SK-N-SH treated with all-trans-retinoic acid at 6 μM for 48 hours (cell line): Measurements from ENCODE around the gene ARFIP2.
A peak's percentile ranks its signal among the peaks of the same experiment; 100 is the strongest.

Source experiments
- ATAC-seq: fragments of 200-7000 bp; cut with Tn5 transposase; 3 replicates; pipeline ENCODE4 v1.9.1; 2020; ENCODE audit warnings: mild to moderate bottlenecking, moderate library complexity
- ARNTL ChIP-seq: fragments of 450-650 bp; formaldehyde crosslinking; IDR thresholded peaks from 2 replicates; pipeline ENCODE4 v1.5.0; 2020; ENCODE audit warnings: low read depth, mild to moderate bottlenecking, moderate library complexity, borderline replicate concordance
- BACH2 ChIP-seq: fragments of 250-450 bp; sonication (Bioruptor Pico); IDR thresholded peaks from 2 replicates; pipeline ENCODE4 v1.9.0; 2021; ENCODE audit warnings: mild to moderate bottlenecking, borderline replicate concordance
- CREB5 ChIP-seq: fragments of 250-450 bp; sonication (Bioruptor Pico); IDR thresholded peaks from 2 replicates; pipeline ENCODE4 v1.5.1; 2020; ENCODE audit warnings: low read depth, mild to moderate bottlenecking, moderate library complexity
- CSDC2 ChIP-seq: fragments of 250-450 bp; sonication (Bioruptor Pico); IDR thresholded peaks from 2 replicates; pipeline ENCODE4 v1.5.0; 2020; ENCODE audit warnings: mild to moderate bottlenecking, moderate library complexity
- CSRNP3 ChIP-seq: fragments of 250-450 bp; sonication (Bioruptor Pico); IDR thresholded peaks from 2 replicates; pipeline ENCODE4 v1.5.1; 2021; ENCODE audit warnings: mild to moderate bottlenecking, moderate library complexity
- ESRRG ChIP-seq: fragments of 250-450 bp; sonication (Bioruptor Pico); IDR thresholded peaks from 2 replicates; pipeline ENCODE4 v1.6.1; 2021; ENCODE audit warnings: mild to moderate bottlenecking
- GLIS3 ChIP-seq: fragments of 250-450 bp; sonication (Bioruptor Pico); IDR thresholded peaks from 2 replicates; pipeline ENCODE4 v1.5.0; 2020; ENCODE audit warnings: mild to moderate bottlenecking, moderate library complexity
- POU6F1 ChIP-seq: fragments of 250-450 bp; sonication (Bioruptor Pico); IDR thresholded peaks from 2 replicates; pipeline ENCODE4 v1.8.0; 2021; ENCODE audit warnings: low read depth, mild to moderate bottlenecking, moderate library complexity, borderline replicate concordance
- PPARA ChIP-seq: fragments of 250-450 bp; sonication (Bioruptor Pico); IDR thresholded peaks from 2 replicates; pipeline ENCODE4 v1.5.0; 2020; ENCODE audit warnings: mild to moderate bottlenecking, borderline replicate concordance
- SNAI2 ChIP-seq: fragments of 250-450 bp; sonication (Bioruptor Pico); IDR thresholded peaks from 2 replicates; pipeline ENCODE4 v1.5.0; 2020; ENCODE audit warnings: mild to moderate bottlenecking, moderate library complexity
- TCF4 ChIP-seq: fragments of 250-450 bp; sonication (Bioruptor Pico); IDR thresholded peaks from 2 replicates; pipeline ENCODE4 v1.8.0; 2021; ENCODE audit warnings: mild to moderate bottlenecking, moderate library complexity, borderline replicate concordance
- TOX ChIP-seq: fragments of 250-450 bp; sonication (Bioruptor Pico); IDR thresholded peaks from 2 replicates; pipeline ENCODE4 v1.8.0; 2021; ENCODE audit warnings: mild to moderate bottlenecking, moderate library complexity, borderline replicate concordance
- TSHZ2 ChIP-seq: fragments of 250-450 bp; sonication (Bioruptor Pico); IDR thresholded peaks from 2 replicates; pipeline ENCODE4 v1.5.0; 2020; ENCODE audit warnings: mild to moderate bottlenecking, moderate library complexity
- ZC3H10 ChIP-seq: fragments of 250-450 bp; sonication (Bioruptor Pico); IDR thresholded peaks from 2 replicates; pipeline ENCODE4 v1.5.1; 2021; ENCODE audit warnings: mild to moderate bottlenecking, moderate library complexity
- ZFP3 ChIP-seq: fragments of 250-450 bp; sonication (Bioruptor Pico); IDR thresholded peaks from 2 replicates; pipeline ENCODE4 v1.5.0; 2020; ENCODE audit warnings: mild to moderate bottlenecking, moderate library complexity
- ZFP30 ChIP-seq: fragments of 450-650 bp; formaldehyde crosslinking; IDR thresholded peaks from 2 replicates; pipeline ENCODE4 v1.5.0; 2022; ENCODE audit warnings: mild to moderate bottlenecking, moderate library complexity
- ZNF565 ChIP-seq: fragments of 450-650 bp; formaldehyde crosslinking; conservative IDR thresholded peaks from 2 replicates; pipeline ENCODE4 v1.5.0; 2020; ENCODE audit warnings: low read depth, mild to moderate bottlenecking, moderate library complexity
- ZNF70 ChIP-seq: fragments of 450-650 bp; formaldehyde crosslinking; IDR thresholded peaks from 2 replicates; pipeline ENCODE4 v1.5.0; 2020; ENCODE audit warnings: mild to moderate bottlenecking, moderate library complexity
- ZNF8 ChIP-seq: fragments of 450-650 bp; formaldehyde crosslinking; IDR thresholded peaks from 2 replicates; pipeline ENCODE4 v1.5.0; 2020; ENCODE audit warnings: mild to moderate bottlenecking, moderate library complexity

The ARFIP2 gene

GRCh38 chr11:6482441-6482840, 1.3 kb upstream of the ARFIP2 start:
- TF ChIP-seq TOX (CRISPR knock-in tag) (no peak), CSRNP3 (no peak), CSDC2 (CRISPR knock-in tag) (no peak), TSHZ2 (CRISPR knock-in tag) (no peak), PPARA (CRISPR knock-in tag) (no peak), TCF4 (CRISPR knock-in tag) (no peak), POU6F1 (CRISPR knock-in tag) (no peak), GLIS3 (CRISPR knock-in tag) (no peak), SNAI2 (CRISPR knock-in tag) (no peak), ZNF565 (CRISPR knock-in tag) (no peak), ZNF70 (CRISPR knock-in tag) (no peak), CREB5 (CRISPR knock-in tag) (no peak), BACH2 (CRISPR knock-in tag) (no peak), ARNTL (no peak), ESRRG (CRISPR knock-in tag) (no peak), ZNF8 (CRISPR knock-in tag) (no peak)
- no peak for ATAC-seq

DNA sequence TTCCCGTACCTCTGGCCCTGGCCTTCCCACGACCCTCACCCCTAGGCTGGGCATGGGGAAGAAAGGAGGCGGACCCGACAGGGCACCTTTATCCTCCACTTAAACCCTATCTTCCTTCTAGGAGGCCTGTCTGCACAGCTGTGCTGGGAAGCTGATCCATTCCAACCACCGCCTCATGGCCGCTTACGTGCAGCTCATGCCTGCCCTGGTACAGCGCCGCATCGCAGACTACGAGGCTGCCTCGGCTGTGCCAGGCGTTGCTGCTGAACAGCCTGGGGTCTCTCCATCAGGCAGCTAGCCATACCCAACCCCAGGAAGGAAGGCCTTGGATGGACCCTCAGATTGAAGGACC, 769 bp upstream of the ARFIP2 start:
- no peak for TF ChIP-seq ZNF70 (CRISPR knock-in tag)
- TF ChIP-seq PPARA (CRISPR knock-in tag): no peak
- TF ChIP-seq CSRNP3: no peak
- no peak for TF ChIP-seq TCF4 (CRISPR knock-in tag)
- no peak for TF ChIP-seq BACH2 (CRISPR knock-in tag)
- TF ChIP-seq CREB5 (CRISPR knock-in tag): no peak
- TF ChIP-seq ESRRG (CRISPR knock-in tag): no peak
- no peak for TF ChIP-seq ZC3H10
- TF ChIP-seq CSDC2 (CRISPR knock-in tag): no peak
- TF ChIP-seq ZFP30: no peak
- no peak for TF ChIP-seq SNAI2 (CRISPR knock-in tag)
- peak; percentile 39 for ATAC-seq

DNA sequence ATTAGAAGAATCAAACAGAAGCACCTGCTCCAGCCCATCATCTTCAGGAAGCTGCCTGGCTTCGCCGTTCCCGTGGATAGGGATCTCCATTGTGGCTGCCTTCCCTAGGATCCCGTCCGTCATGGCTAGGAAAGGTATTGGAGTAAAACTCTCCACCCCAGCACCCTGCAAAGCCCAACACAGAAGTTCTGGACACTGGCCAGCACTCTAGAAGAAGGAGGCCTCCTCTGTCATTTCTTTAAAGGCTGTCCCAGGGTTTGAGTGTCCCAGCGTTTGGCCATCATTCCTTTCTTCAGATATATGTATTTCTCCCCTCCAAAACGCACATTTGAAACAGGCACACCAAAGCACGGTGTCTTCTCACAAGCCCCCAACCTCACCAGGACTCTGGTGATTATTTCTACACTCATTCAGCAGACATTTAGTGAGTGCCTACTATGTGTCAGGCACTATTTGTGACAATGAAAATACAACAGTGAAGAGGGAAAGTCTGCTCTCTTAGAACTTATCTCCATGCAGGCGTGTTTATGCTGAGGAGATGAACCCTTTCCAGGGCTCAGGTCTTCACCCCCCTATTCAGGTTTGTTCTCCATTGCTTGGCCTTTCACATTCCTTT, 724 bp downstream of the ARFIP2 start:
- no peak for ATAC-seq
- TF ChIP-seq POU6F1 (CRISPR knock-in tag): no peak
- TF ChIP-seq CSDC2 (CRISPR knock-in tag): no peak
- no peak for TF ChIP-seq TCF4 (CRISPR knock-in tag)
- no peak for TF ChIP-seq SNAI2 (CRISPR knock-in tag)
- TF ChIP-seq ZC3H10: no peak
- no peak for TF ChIP-seq ZFP3 (CRISPR knock-in tag)
- no peak for TF ChIP-seq TSHZ2 (CRISPR knock-in tag)
- TF ChIP-seq TOX (CRISPR knock-in tag): no peak
- TF ChIP-seq CSRNP3: no peak
